Stomach smooth muscle (tissue), 2 donors: ENCODE measurements around the gene MTMR2.

Experiments
- H3K27ac ChIP-seq: one replicate; pipeline ENCODE4 v1.7.0; 2013; ENCODE audit warnings: mild to moderate bottlenecking, low read length, inconsistent platforms
- H3K27me3 ChIP-seq, 2 donors: one replicate each; pipeline ENCODE4 v1.7.0; 2013; ENCODE audit warnings: low read length in 2 of 2; ENCODE audit not compliant: insufficient read depth in 2 of 2, control insufficient read depth in 1 of 2
- H3K36me3 ChIP-seq, 2 donors: one replicate each; pipeline ENCODE4 v1.7.0; 2013; ENCODE audit warnings: low read length in 2 of 2; ENCODE audit not compliant: control insufficient read depth in 2 of 2, insufficient read depth in 2 of 2
- H3K4me1 ChIP-seq: one replicate; pipeline ENCODE4 v1.7.0; 2013; ENCODE audit warnings: low read length; ENCODE audit not compliant: control insufficient read depth, insufficient read depth
- H3K4me3 ChIP-seq, 2 donors: one replicate each; pipeline ENCODE4 v1.7.0; 2013; ENCODE audit warnings: low read length in 2 of 2
- H3K9ac ChIP-seq, 2 donors: one replicate each; pipeline ENCODE4 v1.7.0; 2013; ENCODE audit warnings: low read length in 2 of 2, mild to moderate bottlenecking in 1 of 2
- H3K9me3 ChIP-seq, 2 donors: one replicate each; pipeline ENCODE4 v1.7.0; 2013; ENCODE audit warnings: low read length in 2 of 2; ENCODE audit not compliant: control insufficient read depth in 2 of 2
- donor health status: healthy.
- donor health status: Pancreatic carcinoma.

The MTMR2 gene

GRCh38 chr11:95794086-95794485 lies 129.8 kb downstream of the MTMR2 start:
- H3K9me3 ChIP-seq = no peaks in the 10 kb centered on the region
- H3K27ac ChIP-seq = no peak overlapping the region
- H3K27me3 ChIP-seq = no peaks in the 10 kb centered on the region
- H3K9ac ChIP-seq = no peak overlapping the region
- H3K4me3 ChIP-seq = no peak overlapping the region
- peaks cover 10% of the 10 kb centered on the region for H3K4me1 ChIP-seq
- no peaks in the 10 kb centered on the region for H3K36me3 ChIP-seq

- no peak overlapping the region for H3K9ac ChIP-seq
- peaks cover 10% of the 10 kb centered on the region for H3K4me1 ChIP-seq
- H3K9me3 ChIP-seq = no peaks in the 10 kb centered on the region
- H3K27me3 ChIP-seq = no peaks in the 10 kb centered on the region
- H3K36me3 ChIP-seq = no peaks in the 10 kb centered on the region
- H3K4me3 ChIP-seq = no peak overlapping the region
- no peak overlapping the region for H3K27ac ChIP-seq
These were observed 130.8 kb downstream of the MTMR2 start for GRCh38 chr11:95793116-95793515.

- Histone ChIP-seq H3K27ac (no peak overlapping the region), H3K9ac (no peak overlapping the region), H3K4me1 (peaks cover 10% of the 10 kb centered on the region), H3K27me3 (no peaks in the 10 kb centered on the region), H3K4me3 (no peak overlapping the region), H3K36me3 (no peaks in the 10 kb centered on the region), H3K9me3 (no peaks in the 10 kb centered on the region)
These were observed 131.2 kb downstream of the MTMR2 start for GRCh38 chr11:95792700-95793099.

DNA sequence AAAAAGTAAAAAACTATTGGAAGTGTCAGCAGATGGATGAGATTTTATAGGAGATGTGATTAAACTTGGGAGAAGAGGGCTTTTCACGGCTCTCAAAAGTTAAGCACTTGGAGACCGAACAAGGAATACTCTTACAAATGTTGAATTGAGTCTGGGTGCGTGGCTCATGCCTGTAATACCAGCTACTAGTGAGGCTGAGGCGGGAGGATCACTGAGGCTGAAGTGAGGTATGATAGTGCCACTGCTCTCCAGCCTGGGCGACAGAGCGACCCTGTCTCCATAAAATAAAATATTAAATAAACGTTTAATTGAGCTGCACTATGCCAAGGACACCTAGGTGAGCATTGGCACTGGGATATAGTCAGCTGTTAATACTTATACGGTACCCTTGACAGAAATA lies 131.7 kb downstream of the MTMR2 start:
- no peaks in the 10 kb centered on the region for H3K27me3 ChIP-seq
- no peak overlapping the region for H3K27ac ChIP-seq
- H3K9ac ChIP-seq = no peak overlapping the region
- H3K36me3 ChIP-seq = no peaks in the 10 kb centered on the region
- H3K4me3 ChIP-seq = no peak overlapping the region
- H3K9me3 ChIP-seq = no peaks in the 10 kb centered on the region
- H3K4me1 ChIP-seq = peaks cover 10% of the 10 kb centered on the region

GRCh38 chr11:95791709-95792033 lies 132.2 kb downstream of the MTMR2 start:
- no peaks in the 10 kb centered on the region for H3K27me3 ChIP-seq
- H3K36me3 ChIP-seq = peaks cover 0 to 3% of the 10 kb centered on the region in 2 donors
- peaks cover 10% of the 10 kb centered on the region for H3K4me1 ChIP-seq
- no peak overlapping the region for H3K27ac ChIP-seq
- H3K9ac ChIP-seq = peak overlapping the region in 1 of 2 donors; percentile 96
- no peaks in the 10 kb centered on the region for H3K9me3 ChIP-seq
- peak overlapping the region; percentile 91 to 94 for H3K4me3 ChIP-seq

DNA sequence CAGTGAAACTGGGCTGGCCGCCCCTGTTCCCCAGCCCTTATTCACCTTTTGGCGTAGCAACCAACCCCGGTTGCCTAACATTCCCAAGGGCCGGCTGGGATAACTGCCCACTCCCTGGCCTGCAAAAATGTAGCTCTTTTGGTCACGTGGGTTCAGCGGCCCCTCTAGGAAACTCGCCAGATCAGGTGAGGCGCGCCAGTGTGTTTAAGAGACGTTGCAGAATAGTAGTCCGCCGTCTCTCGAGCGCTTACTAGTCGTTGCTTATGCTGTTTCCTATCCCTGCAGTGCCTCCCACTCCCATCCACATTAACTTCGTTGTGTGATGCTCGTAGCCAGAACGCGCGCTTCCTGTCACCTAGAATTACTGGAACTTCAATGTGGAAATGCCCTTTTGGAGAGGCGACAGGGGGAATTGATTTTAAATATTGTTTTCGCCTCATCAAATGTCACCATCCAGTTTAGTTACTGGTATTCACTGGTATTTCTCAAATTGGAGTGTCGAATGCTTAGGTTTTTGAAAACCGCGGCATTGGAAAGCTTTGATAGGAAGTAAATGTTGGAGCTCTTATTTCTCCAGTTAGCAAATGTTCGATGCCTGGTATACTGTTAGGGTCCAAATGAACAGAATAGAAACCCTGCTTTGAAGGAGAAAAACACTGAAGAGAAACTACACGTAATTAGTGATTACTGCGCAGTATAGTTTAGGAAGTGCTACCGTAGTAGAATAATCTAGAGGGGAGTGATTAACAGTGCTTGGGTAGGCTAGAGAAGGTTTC lies 132.8 kb downstream of the MTMR2 start:
- Histone ChIP-seq H3K9me3 (no peaks in the 10 kb centered on the region), H3K4me1 (peaks cover 10% of the 10 kb centered on the region), H3K9ac (peak overlapping the region; percentile 95 to 96), H3K4me3 (peak overlapping the region; percentile 91 to 94), H3K36me3 (peaks cover 0 to 4% of the 10 kb centered on the region in 2 donors), H3K27me3 (no peaks in the 10 kb centered on the region), H3K27ac (peak overlapping the region; percentile 96)

DNA sequence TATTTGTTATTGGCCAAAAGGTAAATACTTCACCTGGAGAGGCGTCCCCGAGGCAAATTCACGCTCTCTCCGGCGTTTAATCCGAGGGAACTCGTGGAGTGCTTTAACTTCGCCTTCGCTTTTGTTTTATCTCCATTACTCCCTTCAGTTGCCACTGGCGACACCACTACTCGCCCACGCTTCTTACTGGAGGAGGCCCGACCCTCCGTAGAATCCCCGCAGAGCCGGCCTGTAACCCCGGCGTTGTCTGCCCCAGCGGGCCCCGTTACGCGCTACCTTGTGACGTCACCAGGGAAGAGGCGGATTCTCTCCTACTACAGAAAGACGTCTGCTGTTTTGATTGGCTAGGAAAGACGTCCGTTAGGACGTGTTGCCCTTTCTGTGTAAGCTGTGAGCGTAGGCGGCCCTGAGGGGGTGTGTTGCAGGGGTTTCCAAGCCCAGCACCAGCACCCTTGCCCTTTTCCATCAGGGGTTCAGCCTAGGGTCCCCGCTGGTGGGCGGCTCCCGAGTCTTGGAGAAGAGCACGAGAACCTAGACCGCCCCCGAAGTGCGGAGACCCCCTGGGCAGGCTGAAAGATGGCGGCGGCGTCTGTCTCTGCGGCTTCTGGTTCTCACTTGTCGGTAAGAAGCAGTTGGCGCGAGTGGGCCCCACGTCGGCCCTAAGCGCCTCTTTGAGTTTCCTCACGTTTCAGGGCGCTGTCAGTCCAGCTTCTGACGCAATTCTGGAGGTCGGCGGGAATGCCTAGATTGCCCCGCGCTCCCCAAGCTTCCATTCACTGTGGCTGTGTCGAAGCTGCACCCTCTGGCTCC lies 133.6 kb downstream of the MTMR2 start, which contains the start of gene CEP57:
TSS of gene CEP57 (plus strand) at position 376 of the 810 bp plus-strand sequence. CDS start at position 577, 201 bp downstream.
- Histone ChIP-seq H3K4me1 (peaks cover 10% of the 10 kb centered on the region), H3K9me3 (no peaks in the 10 kb centered on the region), H3K4me3 (peak within 1 kb of the TSS; percentile 91 to 94), H3K36me3 (peaks cover 8 to 11% of the 10 kb centered on the region in 2 donors), H3K27me3 (no peaks in the 10 kb centered on the region), H3K27ac (peak within 1 kb of the TSS; percentile 96), H3K9ac (peak within 1 kb of the TSS; percentile 95 to 96)

DNA sequence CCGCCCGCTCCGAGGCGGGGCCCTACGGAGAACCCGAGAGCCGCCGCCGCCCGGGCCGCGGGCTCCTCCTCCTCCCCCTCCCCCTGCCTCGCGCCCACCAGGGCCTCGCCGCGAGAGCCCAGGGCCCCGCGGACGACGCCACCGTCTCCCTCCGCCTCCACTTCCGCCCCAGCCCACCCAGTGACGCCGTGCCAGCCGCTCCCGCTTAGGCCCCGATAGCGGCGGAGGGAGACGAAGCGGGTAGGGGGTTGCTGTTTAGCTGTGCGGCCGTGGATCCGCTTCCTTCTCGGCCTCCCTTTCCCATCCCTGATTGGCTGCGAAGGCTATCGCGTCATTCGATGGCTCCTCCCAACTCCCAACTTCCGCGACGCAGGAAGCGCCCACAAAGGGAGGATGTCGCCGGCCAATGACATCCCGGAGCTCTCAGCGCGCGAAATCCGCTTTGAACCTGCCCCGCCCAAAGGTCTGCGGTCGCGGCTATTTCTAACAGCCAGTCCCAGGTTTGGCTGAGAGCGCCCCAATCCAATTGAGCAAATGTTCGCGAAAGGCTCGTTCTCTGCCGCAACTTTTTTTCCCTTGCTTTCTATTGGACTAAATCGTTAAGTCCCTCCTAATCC lies 134.3 kb downstream of the MTMR2 start, which contains the start of gene FAM76B:
TSS of gene FAM76B (minus strand) at position 277 of the 617 bp plus-strand sequence. CDS start 304 bp downstream, outside the sequence.
- H3K9ac ChIP-seq = peak within 1 kb of the TSS; percentile 95 to 96
- peaks cover 14 to 17% of the 10 kb centered on the region in 2 donors for H3K36me3 ChIP-seq
- peak within 1 kb of the TSS; percentile 96 for H3K27ac ChIP-seq
- no peaks in the 10 kb centered on the region for H3K9me3 ChIP-seq
- H3K4me1 ChIP-seq = peaks cover 10% of the 10 kb centered on the region
- no peaks in the 10 kb centered on the region for H3K27me3 ChIP-seq
- peak within 1 kb of the TSS; percentile 91 to 94 for H3K4me3 ChIP-seq

- Histone ChIP-seq H3K9ac (peak overlapping the region; percentile 88 to 96), H3K36me3 (peaks cover 14 to 19% of the 10 kb centered on the region in 2 donors), H3K4me1 (peaks cover 10% of the 10 kb centered on the region), H3K4me3 (peak overlapping the region; percentile 91 to 94), H3K27me3 (no peaks in the 10 kb centered on the region), H3K27ac (peak overlapping the region; percentile 96), H3K9me3 (no peaks in the 10 kb centered on the region)
These were observed 134.9 kb downstream of the MTMR2 start for GRCh38 chr11:95788921-95789505.
